AG09309 (cell line): ENCODE data around the gene GRIK2.

Experiments
- DNase-seq: peaks from one replicate; pipeline ENCODE4 v3.0.0-alpha.2; 2010; ENCODE audit warnings: low read depth
- H3K4me3 ChIP-seq: 2 replicates; pipeline ENCODE4 v1.5.1; 2011; ENCODE audit warnings: mild to moderate bottlenecking, low read depth, low read length, moderate library complexity; ENCODE audit not compliant: control insufficient read depth
- TF ChIP-seq, protein P1 (sequence below): IDR thresholded peaks from 2 replicates; pipeline ENCODE4 v1.5.1; 2011; ENCODE audit warnings: mild to moderate bottlenecking, low read depth, low read length, inconsistent platforms; ENCODE audit not compliant: insufficient read depth, control insufficient read depth; ENCODE audit errors: missing control alignments

Gene GRIK2

DNA sequence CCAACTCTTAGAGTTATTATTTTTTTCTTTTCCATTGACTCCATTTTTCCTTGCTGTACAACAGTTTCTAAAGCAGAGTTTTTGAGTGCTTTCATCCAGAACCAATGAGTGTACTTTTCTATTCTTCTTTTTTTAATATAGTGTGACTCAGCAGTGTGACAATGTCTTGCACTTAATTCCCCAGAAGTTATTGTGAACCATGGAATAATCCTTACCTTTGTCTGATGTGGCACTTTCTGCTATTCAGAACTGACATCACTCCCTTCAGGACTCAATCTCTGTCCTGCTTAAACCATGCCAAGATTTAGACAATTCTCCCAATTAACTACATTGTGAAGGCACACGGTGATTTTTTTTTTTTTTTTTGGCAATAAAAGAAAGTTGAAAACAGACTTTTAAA lies 41.5 kb downstream of the GRIK2 start:
- TF ChIP-seq, protein P1, sequence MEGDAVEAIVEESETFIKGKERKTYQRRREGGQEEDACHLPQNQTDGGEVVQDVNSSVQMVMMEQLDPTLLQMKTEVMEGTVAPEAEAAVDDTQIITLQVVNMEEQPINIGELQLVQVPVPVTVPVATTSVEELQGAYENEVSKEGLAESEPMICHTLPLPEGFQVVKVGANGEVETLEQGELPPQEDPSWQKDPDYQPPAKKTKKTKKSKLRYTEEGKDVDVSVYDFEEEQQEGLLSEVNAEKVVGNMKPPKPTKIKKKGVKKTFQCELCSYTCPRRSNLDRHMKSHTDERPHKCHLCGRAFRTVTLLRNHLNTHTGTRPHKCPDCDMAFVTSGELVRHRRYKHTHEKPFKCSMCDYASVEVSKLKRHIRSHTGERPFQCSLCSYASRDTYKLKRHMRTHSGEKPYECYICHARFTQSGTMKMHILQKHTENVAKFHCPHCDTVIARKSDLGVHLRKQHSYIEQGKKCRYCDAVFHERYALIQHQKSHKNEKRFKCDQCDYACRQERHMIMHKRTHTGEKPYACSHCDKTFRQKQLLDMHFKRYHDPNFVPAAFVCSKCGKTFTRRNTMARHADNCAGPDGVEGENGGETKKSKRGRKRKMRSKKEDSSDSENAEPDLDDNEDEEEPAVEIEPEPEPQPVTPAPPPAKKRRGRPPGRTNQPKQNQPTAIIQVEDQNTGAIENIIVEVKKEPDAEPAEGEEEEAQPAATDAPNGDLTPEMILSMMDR: no peak
- no peak for DNase-seq
- no peak overlapping the region for H3K4me3 ChIP-seq

DNA sequence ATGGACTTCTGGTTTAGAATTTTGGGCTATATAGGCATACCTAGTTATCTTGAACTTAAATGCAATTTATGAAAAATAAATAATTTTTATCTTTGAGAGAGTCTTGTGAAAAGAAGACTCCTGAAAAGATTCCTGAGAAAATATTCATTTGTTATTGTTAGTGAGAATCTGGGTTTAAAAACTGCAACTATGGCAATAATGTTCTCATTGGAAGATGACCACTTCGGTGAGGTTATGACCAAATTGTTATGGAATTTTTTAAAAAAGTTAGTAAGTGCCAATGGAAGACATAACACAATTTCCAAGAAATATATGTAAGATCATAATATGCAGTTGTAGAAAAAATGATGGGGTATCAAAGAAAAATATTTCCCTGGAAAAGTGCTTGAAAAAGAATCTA lies 46.3 kb downstream of the GRIK2 start:
- no peak overlapping the region for H3K4me3 ChIP-seq
- DNase-seq: no peak
- TF ChIP-seq, protein P1: no peak

DNA sequence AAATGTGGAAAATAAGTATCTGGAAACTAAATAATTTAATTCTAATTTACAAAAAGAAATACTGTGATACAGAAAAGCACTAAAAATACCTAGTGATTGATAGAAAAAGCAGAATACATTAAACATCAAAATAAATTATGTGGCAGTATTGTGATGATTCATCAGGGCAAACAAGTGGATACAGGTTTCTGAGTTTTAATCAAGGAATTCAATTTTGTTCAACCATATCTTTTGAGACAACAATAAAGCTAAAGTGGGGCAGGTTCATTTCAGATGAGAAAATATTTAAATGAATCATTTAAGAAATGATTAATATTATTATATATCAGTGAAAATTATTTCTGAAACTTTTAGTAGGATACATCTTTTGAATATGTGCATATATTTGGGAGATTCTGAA lies 49.8 kb downstream of the GRIK2 start:
- DNase-seq: no peak
- H3K4me3 ChIP-seq: no peak overlapping the region
- TF ChIP-seq, protein P1: no peak

DNA sequence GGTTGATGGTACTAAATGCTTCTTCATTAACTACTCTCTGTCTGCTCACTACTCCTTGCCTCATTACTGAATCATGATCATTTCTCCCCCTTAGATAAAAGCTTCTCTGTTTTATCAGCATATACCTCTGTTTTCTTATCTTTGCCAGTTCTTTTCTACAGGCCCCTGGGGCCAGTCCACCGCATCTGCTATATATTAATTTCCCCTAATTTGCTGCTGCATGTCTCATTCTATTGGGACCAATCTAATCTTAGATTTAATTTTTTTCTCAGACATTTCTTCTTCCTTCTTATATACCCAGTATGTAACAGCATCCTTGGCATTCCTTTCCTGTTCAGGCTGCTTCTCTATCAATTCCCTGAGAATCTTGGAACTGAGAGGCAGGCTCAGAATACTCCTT lies 51.2 kb downstream of the GRIK2 start:
- no peak overlapping the region for H3K4me3 ChIP-seq
- TF ChIP-seq, protein P1: no peak
- DNase-seq: no peak

DNA sequence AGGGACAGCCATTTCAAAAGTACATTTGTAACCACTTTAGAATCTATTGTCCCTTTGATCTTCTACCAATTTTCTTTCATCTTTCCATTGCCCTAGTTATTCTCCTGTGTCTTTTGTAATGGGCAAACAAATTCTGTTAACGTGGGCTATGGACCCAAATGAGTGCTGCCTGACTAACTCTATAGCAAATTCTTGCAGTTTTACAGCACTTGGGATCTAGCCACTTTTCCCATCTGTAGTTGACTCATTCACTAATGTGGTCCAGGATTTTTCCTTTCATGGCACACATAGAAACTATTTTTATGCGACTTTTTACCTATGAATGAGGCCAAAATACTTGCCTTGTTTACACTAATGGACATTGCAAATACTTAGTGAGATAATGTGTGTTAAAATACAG lies 52.0 kb downstream of the GRIK2 start:
- TF ChIP-seq, protein P1: no peak

DNA sequence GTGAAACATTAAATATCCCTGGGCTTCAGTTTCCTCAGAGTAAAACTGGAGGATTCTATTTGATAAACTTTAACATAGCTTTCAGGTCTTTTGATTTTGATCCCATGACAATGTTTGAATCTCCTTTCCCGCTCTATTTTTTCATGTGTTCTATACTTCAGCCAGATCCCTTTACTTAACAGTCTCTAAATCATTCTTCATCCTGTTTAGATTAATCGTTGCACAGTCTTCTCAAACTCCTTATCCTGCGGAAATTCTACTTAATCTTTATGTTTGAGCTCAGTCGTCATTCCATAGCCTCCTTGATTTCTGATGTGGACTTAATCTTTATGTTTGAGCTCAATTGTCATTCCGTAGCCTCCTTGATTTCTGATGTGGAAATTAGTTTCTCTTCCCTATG lies 57.4 kb downstream of the GRIK2 start:
- no peak for DNase-seq
- no peak overlapping the region for H3K4me3 ChIP-seq
- TF ChIP-seq, protein P1: no peak

More for the DNA sequence above, 52.0 kb downstream of the GRIK2 start:
- DNase-seq: peak; percentile 29
- no peak overlapping the region for H3K4me3 ChIP-seq

DNA sequence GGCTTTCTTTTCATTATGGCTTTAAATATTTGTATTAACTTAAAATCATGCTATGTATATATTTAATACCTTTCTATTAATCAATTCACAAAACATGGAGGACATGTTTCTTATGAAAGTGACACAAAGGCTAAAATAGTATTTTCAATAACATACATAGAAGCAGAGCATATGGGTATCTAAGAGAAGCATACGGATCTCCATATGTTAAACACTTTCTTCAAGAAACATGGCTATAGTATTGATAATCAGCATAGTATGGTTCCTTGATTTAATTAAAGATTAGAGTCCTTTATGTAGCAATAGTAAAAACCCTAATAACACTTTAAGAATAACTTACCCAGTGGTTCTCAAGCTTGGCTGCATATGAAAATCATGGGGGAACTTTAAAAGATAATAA lies 58.5 kb downstream of the GRIK2 start:
- H3K4me3 ChIP-seq: no peak overlapping the region
- TF ChIP-seq, protein P1: no peak

More for the DNA sequence above, 58.5 kb downstream of the GRIK2 start:
- no peak for DNase-seq
